ENCODE measurements around the gene TNFRSF8. TPM values are rescaled to one million over a fixed set of nuclear protein-coding genes. Genes with fewer than 3 reads are reported as not detected.
A peak's percentile ranks its signal among the peaks of the same experiment; 100 is the strongest.

The TNFRSF8 gene
- total and polyA plus RNA-seq, 9 of the 15 experiments (the other 6 are each of a cell fraction or from before 2014, with no cell fraction given): 3.5 to 38.4 (median 17.1) TPM

GRCh38 chr1:12166834-12167492 lies 103.9 kb downstream of the TNFRSF8 start, which contains the start of gene TNFRSF1B (continued):
- TF ChIP-seq HES1 (IDR thresholded peaks at IDR 0.05; ENCODE audit: low read depth): no peak
- no peak for TF ChIP-seq BRF1 (IDR thresholded peaks at IDR 0.05; ENCODE audit: borderline replicate concordance, extremely low read depth, insufficient read length)
- no peak for TF ChIP-seq ZNF384 (IDR thresholded peaks at IDR 0.05; ENCODE audit: low read depth, low read length)
- peak; percentile 43; the same call in 1 of the 2 replicates for TF ChIP-seq ZNF124 (CRISPR knock-in tag; IDR thresholded peaks at IDR 0.05)
- TF ChIP-seq NFYB (IDR thresholded peaks at IDR 0.05; ENCODE audit: extremely low read depth, insufficient read length): no peak
- TF ChIP-seq ELK3 (CRISPR knock-in tag; IDR thresholded peaks at IDR 0.05): no peak
- TF ChIP-seq ZNF644 (tag; IDR thresholded peaks at IDR 0.05; ENCODE audit: low read depth): no peak
- no peak for TF ChIP-seq ZNF778 (CRISPR knock-in tag; IDR thresholded peaks at IDR 0.05)
- no peak for TF ChIP-seq ELF4 (CRISPR knock-in tag; IDR thresholded peaks at IDR 0.05)
- no peak for TF ChIP-seq IRF9 (tag; IDR thresholded peaks at IDR 0.05)
- no peak for TF ChIP-seq TRIM25 (IDR thresholded peaks at IDR 0.05; ENCODE audit: borderline replicate concordance)
- TF ChIP-seq POU5F1 (IDR thresholded peaks at IDR 0.05; ENCODE audit: borderline replicate concordance, low read depth, low read length, partially characterized antibody): no peak
- TF ChIP-seq ZNF696 (CRISPR knock-in tag; conservative IDR thresholded peaks at IDR 0.05): no peak
- TF ChIP-seq HDGF (IDR thresholded peaks at IDR 0.05): no peak
- no peak for TF ChIP-seq HMBOX1 (IDR thresholded peaks at IDR 0.05)
- peak; percentile 65; the same call in 1 of the 2 replicates for TF ChIP-seq NKRF (IDR thresholded peaks at IDR 0.05; ENCODE audit: borderline replicate concordance)
- no peak for TF ChIP-seq SNIP1 (IDR thresholded peaks at IDR 0.05; ENCODE audit: low read depth)
- no peak for TF ChIP-seq THRB (CRISPR knock-in tag; conservative IDR thresholded peaks at IDR 0.05)
- peak; percentile 17; the same call in 1 of the 2 replicates for TF ChIP-seq ZNF668 (CRISPR knock-in tag; IDR thresholded peaks at IDR 0.05)
